ENCODE measurements around the gene RYR1. TPM values are rescaled to one million over a fixed set of nuclear protein-coding genes. Genes with fewer than 3 reads are reported as not detected.

The RYR1 gene
- total and polyA plus RNA-seq, 2 donors (not counting 1 experiment from before 2014, with no cell fraction given) = 0.43 to 3.8 TPM

GRCh38 chr19:38503077-38503410, 69.6 kb downstream of the RYR1 start:
- Histone ChIP-seq H3K9me3 (ENCODE audit: control extremely low read depth in 1 of 3, control insufficient read depth in 2 of 3, insufficient read depth in 1 of 3, low read length in 2 of 3) (peaks cover 0 to 23% (median 0%) of the 10 kb centered on the region in 3 donors), H2AFZ (ENCODE audit: insufficient read depth, low read depth, low read length, poor library complexity, severe bottlenecking) (no peak overlapping the region), H3K27ac (ENCODE audit: low read length in 2 of 2) (no peak overlapping the region), H3K36me3 (replicated peaks in 1 of 2; ENCODE audit: control extremely low read depth in 1 of 2, control insufficient read depth in 1 of 2, extremely low read depth in 1 of 2, insufficient read depth in 2 of 2, low read length in 1 of 2) (no peaks in the 10 kb centered on the region), H4K20me1 (ENCODE audit: control insufficient read depth, insufficient read depth, low read length, poor library complexity, severe bottlenecking) (no peaks in the 10 kb centered on the region), H3K4me2 (replicated peaks; ENCODE audit: low read depth, low read length, poor library complexity, severe bottlenecking) (no peak overlapping the region), H3K79me2 (ENCODE audit: control insufficient read depth, insufficient read depth, low read length) (no peaks in the 10 kb centered on the region), H3K4me1 (ENCODE audit: control insufficient read depth in 2 of 2, insufficient read depth in 2 of 2, low read length in 2 of 2) (peaks cover 3 to 9% of the 10 kb centered on the region in 2 donors), H3K9ac (ENCODE audit: low read length) (no peak overlapping the region), H3K4me3 (ENCODE audit: control extremely low read depth in 1 of 5, extremely low read depth in 1 of 5, insufficient read depth in 1 of 5, low read depth in 2 of 5, low read length in 4 of 5) (no peak overlapping the region), H3K27me3 (replicated peaks in 1 of 4; ENCODE audit: control extremely low read depth in 1 of 4, control insufficient read depth in 3 of 4, insufficient read depth in 4 of 4, low read length in 3 of 4) (no peaks in the 10 kb centered on the region)
- ChIA-PET POLR2A (no interaction called here), CTCF (no interaction called here)
- no peaks in the 10 kb centered on the region for H3K9me3 Mint-ChIP-seq (ENCODE audit: insufficient read depth)
- H3K4me1 Mint-ChIP-seq = peaks cover 6% of the 10 kb centered on the region
- intact Hi-C loops (cut with micrococcal nuclease) = no loop called here
- TF ChIP-seq EZH2 (IDR thresholded peaks at IDR 0.05; ENCODE audit: borderline replicate concordance, insufficient read depth, low read depth, low read length, poor library complexity, severe bottlenecking) (no peak), CTCF (IDR thresholded peaks at IDR 0.05) (no peak)
- ATAC-seq (ENCODE audit: low read depth) = no peak
- no peak overlapping the region for H3K27ac Mint-ChIP-seq
- DNase-seq = no peak
- peaks cover 4% of the 10 kb centered on the region for H3K27me3 Mint-ChIP-seq
- 68% methylated on average over 4 of the region's 4 CpGs for WGBS (ENCODE audit: insufficient coverage)
- no peak overlapping the region for H3K4me3 Mint-ChIP-seq

GRCh38 chr19:38505958-38506357, 72.5 kb downstream of the RYR1 start:
- no peak overlapping the region for H3K4me3 ChIP-seq (ENCODE audit: control extremely low read depth in 1 of 5, extremely low read depth in 1 of 5, insufficient read depth in 1 of 5, low read depth in 2 of 5, low read length in 4 of 5)
- no peak for DNase-seq
- H3K36me3 ChIP-seq (replicated peaks in 1 of 2; ENCODE audit: control extremely low read depth in 1 of 2, control insufficient read depth in 1 of 2, extremely low read depth in 1 of 2, insufficient read depth in 2 of 2, low read length in 1 of 2) = no peaks in the 10 kb centered on the region
- no peaks in the 10 kb centered on the region for H4K20me1 ChIP-seq (ENCODE audit: control insufficient read depth, insufficient read depth, low read length, poor library complexity, severe bottlenecking)
- H2AFZ ChIP-seq (ENCODE audit: insufficient read depth, low read depth, low read length, poor library complexity, severe bottlenecking) = no peak overlapping the region
- peaks cover 0 to 22% (median 0%) of the 10 kb centered on the region in 3 donors for H3K9me3 ChIP-seq (ENCODE audit: control extremely low read depth in 1 of 3, control insufficient read depth in 2 of 3, insufficient read depth in 1 of 3, low read length in 2 of 3)
- intact Hi-C loops (cut with micrococcal nuclease) = no loop called here
- H3K4me2 ChIP-seq (replicated peaks; ENCODE audit: low read depth, low read length, poor library complexity, severe bottlenecking) = no peak overlapping the region
- no peak overlapping the region for H3K27ac ChIP-seq (ENCODE audit: low read length in 2 of 2)
- ChIA-PET CTCF (no interaction called here), POLR2A (no interaction called here)
- no peak overlapping the region for H3K9ac ChIP-seq (ENCODE audit: low read length)
- Mint-ChIP-seq H3K9me3 (ENCODE audit: insufficient read depth) (no peaks in the 10 kb centered on the region), H3K27ac (no peak overlapping the region), H3K27me3 (peaks cover 11% of the 10 kb centered on the region), H3K4me1 (peaks cover 6% of the 10 kb centered on the region), H3K4me3 (no peak overlapping the region)
- no peaks in the 10 kb centered on the region for H3K27me3 ChIP-seq (replicated peaks in 1 of 4; ENCODE audit: control extremely low read depth in 1 of 4, control insufficient read depth in 3 of 4, insufficient read depth in 4 of 4, low read length in 3 of 4)
- WGBS (ENCODE audit: insufficient coverage) = 59% methylated on average over 2 of the region's 3 CpGs
- TF ChIP-seq EZH2 (IDR thresholded peaks at IDR 0.05; ENCODE audit: borderline replicate concordance, insufficient read depth, low read depth, low read length, poor library complexity, severe bottlenecking) (no peak), CTCF (IDR thresholded peaks at IDR 0.05) (no peak)
- H3K4me1 ChIP-seq (ENCODE audit: control insufficient read depth in 2 of 2, insufficient read depth in 2 of 2, low read length in 2 of 2) = peaks cover 3 to 9% of the 10 kb centered on the region in 2 donors
- no peaks in the 10 kb centered on the region for H3K79me2 ChIP-seq (ENCODE audit: control insufficient read depth, insufficient read depth, low read length)
- no peak for ATAC-seq (ENCODE audit: low read depth)

Measured in B cell (primary cell).